ENCODE data around the gene ACKR3.

Gene ACKR3

GRCh38 chr2:236535024-236535423 lies 34.6 kb upstream of the ACKR3 start:
- Histone ChIP-seq H3K4me3 (ENCODE audit: extremely low read depth, insufficient read depth, low read length, poor library complexity, severe bottlenecking) (no peak overlapping the region), H3K9me3 (ENCODE audit: control insufficient read depth, low read length) (no peaks in the 10 kb centered on the region), H3K4me1 (ENCODE audit: control insufficient read depth, insufficient read depth, low read length, poor library complexity, severe bottlenecking) (no peaks in the 10 kb centered on the region), H3K27ac (ENCODE audit: low read depth, low read length, severe bottlenecking) (no peak overlapping the region), H3K36me3 (ENCODE audit: control insufficient read depth, insufficient read depth, low read length) (no peaks in the 10 kb centered on the region)
- 91 to 95% methylated on average over 5 of the region's 5 CpGs for WGBS, 2 experiments (ENCODE audit: insufficient coverage in 2 of 2)

DNA sequence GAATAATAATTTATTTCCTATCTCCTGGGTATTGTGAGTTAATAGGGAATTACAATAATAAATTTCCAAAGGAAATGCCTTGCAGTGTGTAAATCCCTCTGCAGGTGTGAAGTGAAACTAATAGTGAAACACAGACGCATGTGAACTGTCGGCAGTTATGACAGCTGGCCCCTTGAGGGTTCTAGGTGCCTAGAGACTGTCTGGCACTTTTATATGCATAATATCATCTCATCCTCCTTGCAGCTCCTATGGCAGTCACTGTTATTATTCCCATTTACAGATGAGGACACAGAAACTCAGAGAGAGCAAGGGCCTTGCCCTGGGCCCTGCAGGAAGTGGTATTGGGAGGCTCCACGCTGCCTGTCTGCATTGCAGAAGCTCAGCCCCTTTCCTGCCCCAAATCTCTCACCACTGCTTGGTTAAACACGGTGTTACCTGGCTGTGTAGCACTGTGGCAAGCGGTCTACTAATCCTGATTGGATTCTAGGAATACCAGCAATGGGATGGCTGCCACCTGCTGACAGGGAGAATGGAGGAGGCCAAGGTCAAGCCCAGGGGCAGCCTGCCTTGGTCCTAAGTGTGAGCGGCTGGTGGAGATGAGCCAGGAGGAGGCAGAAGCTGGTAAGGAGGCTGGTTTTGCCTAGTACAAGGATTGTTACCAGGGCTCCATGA lies 32.8 kb upstream of the ACKR3 start:
- 73 to 78% methylated on average over 5 to 6 of the region's 6 CpGs for WGBS, 2 experiments (ENCODE audit: insufficient coverage in 2 of 2)
- Histone ChIP-seq H3K27ac (ENCODE audit: low read depth, low read length, severe bottlenecking) (no peak overlapping the region), H3K36me3 (ENCODE audit: control insufficient read depth, insufficient read depth, low read length) (no peaks in the 10 kb centered on the region), H3K4me3 (ENCODE audit: extremely low read depth, insufficient read depth, low read length, poor library complexity, severe bottlenecking) (no peak overlapping the region), H3K9me3 (ENCODE audit: control insufficient read depth, low read length) (no peaks in the 10 kb centered on the region), H3K4me1 (ENCODE audit: control insufficient read depth, insufficient read depth, low read length, poor library complexity, severe bottlenecking) (no peaks in the 10 kb centered on the region)

DNA sequence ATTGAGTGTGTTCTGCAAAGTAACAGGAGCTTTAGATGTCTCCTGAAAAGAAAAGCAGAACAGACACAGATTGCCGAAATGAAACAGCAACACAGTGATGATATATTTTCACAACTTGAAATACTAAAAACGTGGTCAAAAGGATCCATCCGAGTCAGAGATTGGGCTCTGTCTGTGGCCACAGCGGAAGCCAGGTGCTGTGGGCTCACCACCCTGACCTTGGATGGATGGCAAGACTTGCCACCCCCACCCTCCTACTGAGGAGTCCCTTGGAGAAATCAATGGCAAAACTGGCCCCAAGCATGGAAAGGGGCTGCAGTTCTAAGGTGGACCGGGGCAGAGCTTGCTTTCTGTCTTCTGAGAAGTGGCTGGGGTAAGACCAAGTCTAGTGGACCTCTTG lies 31.4 kb upstream of the ACKR3 start:
- no peaks in the 10 kb centered on the region for H3K36me3 ChIP-seq (ENCODE audit: control insufficient read depth, insufficient read depth, low read length)
- no peaks in the 10 kb centered on the region for H3K4me1 ChIP-seq (ENCODE audit: control insufficient read depth, insufficient read depth, low read length, poor library complexity, severe bottlenecking)
- H3K9me3 ChIP-seq (ENCODE audit: control insufficient read depth, low read length), result no peaks in the 10 kb centered on the region
- H3K27ac ChIP-seq (ENCODE audit: low read depth, low read length, severe bottlenecking), result no peak overlapping the region
- H3K4me3 ChIP-seq (ENCODE audit: extremely low read depth, insufficient read depth, low read length, poor library complexity, severe bottlenecking), result no peak overlapping the region
- WGBS, 2 experiments (ENCODE audit: insufficient coverage in 2 of 2), result 90 to 92% methylated on average over 3 to 5 of the region's 5 CpGs

DNA sequence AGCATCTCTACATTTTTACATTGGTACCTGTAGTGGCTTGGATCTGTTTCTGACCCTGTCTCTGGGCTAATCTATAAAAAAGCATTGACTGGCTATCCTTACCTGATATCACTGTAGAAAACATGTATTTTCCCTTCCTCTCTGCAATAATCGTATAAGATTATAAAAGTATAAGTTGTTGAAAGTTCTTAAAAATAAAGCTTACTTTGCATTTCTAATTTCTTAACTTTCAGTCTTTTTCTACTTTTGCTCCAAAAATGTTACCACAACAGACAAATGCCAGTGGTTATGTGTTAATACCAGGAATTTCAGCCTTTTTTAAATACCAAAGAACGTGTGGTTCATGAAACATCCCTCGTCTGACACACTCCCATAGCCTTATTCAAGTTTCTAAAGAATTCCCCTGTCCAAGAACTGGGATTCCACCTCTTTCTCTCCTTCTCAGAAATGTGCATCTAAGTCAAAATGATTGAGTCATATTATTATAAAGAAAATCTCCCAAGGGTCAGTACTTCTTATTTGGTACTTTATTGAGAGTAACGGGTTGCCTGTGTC lies 28.5 kb upstream of the ACKR3 start:
- H3K9me3 ChIP-seq (ENCODE audit: control insufficient read depth, low read length), result no peaks in the 10 kb centered on the region
- H3K4me3 ChIP-seq (ENCODE audit: extremely low read depth, insufficient read depth, low read length, poor library complexity, severe bottlenecking), result no peak overlapping the region
- H3K4me1 ChIP-seq (ENCODE audit: control insufficient read depth, insufficient read depth, low read length, poor library complexity, severe bottlenecking), result no peaks in the 10 kb centered on the region
- no peak overlapping the region for H3K27ac ChIP-seq (ENCODE audit: low read depth, low read length, severe bottlenecking)
- WGBS, 2 experiments (ENCODE audit: insufficient coverage in 2 of 2), result 60 to 89% methylated on average over 1 to 3 of the region's 4 CpGs
- H3K36me3 ChIP-seq (ENCODE audit: control insufficient read depth, insufficient read depth, low read length), result no peaks in the 10 kb centered on the region

GRCh38 chr2:236544362-236544761 lies 25.3 kb upstream of the ACKR3 start:
- Histone ChIP-seq H3K27ac (ENCODE audit: low read depth, low read length, severe bottlenecking) (no peak overlapping the region), H3K4me1 (ENCODE audit: control insufficient read depth, insufficient read depth, low read length, poor library complexity, severe bottlenecking) (no peaks in the 10 kb centered on the region), H3K9me3 (ENCODE audit: control insufficient read depth, low read length) (no peaks in the 10 kb centered on the region), H3K4me3 (ENCODE audit: extremely low read depth, insufficient read depth, low read length, poor library complexity, severe bottlenecking) (no peak overlapping the region), H3K36me3 (ENCODE audit: control insufficient read depth, insufficient read depth, low read length) (no peaks in the 10 kb centered on the region)
- WGBS, 2 experiments (ENCODE audit: insufficient coverage in 2 of 2), result 93 to 97% methylated on average over 13 of the region's 13 CpGs

DNA sequence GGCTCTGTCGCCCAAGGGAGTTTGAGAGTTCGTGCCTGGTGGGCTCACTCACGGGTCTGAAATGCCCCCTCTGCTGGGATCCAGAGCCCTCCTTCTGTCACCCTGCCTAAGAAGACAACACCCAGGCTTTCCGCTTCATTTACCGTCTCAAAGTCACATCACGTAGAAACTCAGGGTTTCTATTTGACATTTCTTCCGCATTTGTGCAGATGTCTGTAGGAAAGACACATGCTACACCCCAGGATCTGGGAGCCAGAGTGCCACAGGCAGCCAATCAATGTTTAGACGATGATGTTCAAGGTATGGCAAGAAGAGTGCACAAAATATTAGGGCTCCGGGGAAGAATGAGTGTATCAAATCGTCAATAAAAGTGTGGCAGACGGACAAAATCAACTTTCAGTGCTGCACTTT lies 24.4 kb upstream of the ACKR3 start:
- 94 to 98% methylated on average over 11 of the region's 11 CpGs for WGBS, 2 experiments (ENCODE audit: insufficient coverage in 2 of 2)
- Histone ChIP-seq H3K36me3 (ENCODE audit: control insufficient read depth, insufficient read depth, low read length) (no peaks in the 10 kb centered on the region), H3K4me3 (ENCODE audit: extremely low read depth, insufficient read depth, low read length, poor library complexity, severe bottlenecking) (no peak overlapping the region), H3K27ac (ENCODE audit: low read depth, low read length, severe bottlenecking) (no peak overlapping the region), H3K9me3 (ENCODE audit: control insufficient read depth, low read length) (no peaks in the 10 kb centered on the region), H3K4me1 (ENCODE audit: control insufficient read depth, insufficient read depth, low read length, poor library complexity, severe bottlenecking) (no peaks in the 10 kb centered on the region)

DNA sequence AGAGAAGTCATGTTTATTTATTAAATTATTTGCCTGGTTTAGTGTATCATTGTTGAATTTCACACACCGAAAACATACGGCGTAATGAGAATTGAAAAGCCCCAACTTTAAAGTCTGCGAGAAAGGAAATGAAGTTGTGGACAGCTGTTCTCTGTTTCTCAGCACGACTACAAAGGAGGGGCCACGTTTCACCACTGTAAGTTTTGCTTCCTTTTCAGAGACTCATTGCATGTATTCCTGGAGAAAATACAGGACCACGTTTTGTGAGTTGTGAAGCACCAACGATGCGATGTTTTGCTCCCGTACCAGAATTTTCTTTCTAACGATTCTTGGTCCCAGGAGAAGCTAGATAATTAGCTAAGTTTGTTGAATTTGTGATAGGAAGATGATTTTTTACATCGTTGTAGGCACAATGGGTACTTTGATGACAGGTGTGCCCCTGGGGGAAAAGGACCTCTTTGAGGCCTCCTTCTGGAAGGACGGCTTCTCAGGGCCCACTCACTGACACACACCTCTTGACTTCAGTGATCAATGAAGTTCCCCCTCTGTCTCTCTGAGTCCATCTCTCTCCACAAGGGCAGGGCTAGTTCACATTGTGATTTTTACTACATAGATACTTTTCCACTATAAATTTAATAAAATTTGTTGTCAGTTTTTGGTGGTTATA lies 23.7 kb upstream of the ACKR3 start:
- H3K9me3 ChIP-seq (ENCODE audit: control insufficient read depth, low read length), result no peaks in the 10 kb centered on the region
- no peaks in the 10 kb centered on the region for H3K36me3 ChIP-seq (ENCODE audit: control insufficient read depth, insufficient read depth, low read length)
- H3K4me3 ChIP-seq (ENCODE audit: extremely low read depth, insufficient read depth, low read length, poor library complexity, severe bottlenecking), result no peak overlapping the region
- H3K27ac ChIP-seq (ENCODE audit: low read depth, low read length, severe bottlenecking), result no peak overlapping the region
- 92 to 94% methylated on average over 12 to 13 of the region's 13 CpGs for WGBS, 2 experiments (ENCODE audit: insufficient coverage in 2 of 2)
- H3K4me1 ChIP-seq (ENCODE audit: control insufficient read depth, insufficient read depth, low read length, poor library complexity, severe bottlenecking), result no peaks in the 10 kb centered on the region

DNA sequence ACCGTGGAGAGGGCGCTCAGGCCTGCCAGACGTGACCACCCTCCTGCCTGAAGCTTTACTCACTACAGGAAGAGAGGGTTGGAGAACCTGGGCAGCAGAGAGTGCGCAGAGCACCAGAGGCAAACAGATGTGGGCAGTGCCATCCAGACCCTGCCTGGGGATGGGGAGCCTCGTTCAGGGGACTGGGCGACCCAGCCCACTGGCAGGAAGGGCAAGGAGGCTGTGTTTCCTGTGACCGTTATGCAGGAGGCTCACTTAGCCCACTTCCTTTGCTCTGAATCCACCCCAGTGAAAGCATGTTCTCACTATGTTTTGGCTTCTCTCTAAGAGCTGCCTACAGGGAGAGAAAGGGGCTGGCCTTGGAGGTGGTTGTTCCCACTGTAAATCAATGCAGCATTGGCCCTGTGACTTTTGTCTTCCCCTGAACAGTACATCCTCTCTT lies 23.0 kb upstream of the ACKR3 start:
- Histone ChIP-seq H3K4me1 (ENCODE audit: control insufficient read depth, insufficient read depth, low read length, poor library complexity, severe bottlenecking) (no peaks in the 10 kb centered on the region), H3K36me3 (ENCODE audit: control insufficient read depth, insufficient read depth, low read length) (no peaks in the 10 kb centered on the region), H3K27ac (ENCODE audit: low read depth, low read length, severe bottlenecking) (no peak overlapping the region), H3K4me3 (ENCODE audit: extremely low read depth, insufficient read depth, low read length, poor library complexity, severe bottlenecking) (no peak overlapping the region), H3K9me3 (ENCODE audit: control insufficient read depth, low read length) (no peaks in the 10 kb centered on the region)
- 94 to 96% methylated on average over 5 to 6 of the region's 7 CpGs for WGBS, 2 experiments (ENCODE audit: insufficient coverage in 2 of 2)

- H3K27ac ChIP-seq (ENCODE audit: low read depth, low read length, severe bottlenecking), result no peak overlapping the region
- H3K9me3 ChIP-seq (ENCODE audit: control insufficient read depth, low read length), result no peaks in the 10 kb centered on the region
- no peak overlapping the region for H3K4me3 ChIP-seq (ENCODE audit: extremely low read depth, insufficient read depth, low read length, poor library complexity, severe bottlenecking)
- 100% methylated on average over 1 of the region's 1 CpG; no CpG with 5 or more reads in 1 of the 2 experiments for WGBS, 2 experiments (ENCODE audit: insufficient coverage in 2 of 2)
- H3K36me3 ChIP-seq (ENCODE audit: control insufficient read depth, insufficient read depth, low read length), result no peaks in the 10 kb centered on the region
- H3K4me1 ChIP-seq (ENCODE audit: control insufficient read depth, insufficient read depth, low read length, poor library complexity, severe bottlenecking), result no peaks in the 10 kb centered on the region
Measured at GRCh38 chr2:236547725-236548124, 21.9 kb upstream of the ACKR3 start.

GRCh38 chr2:236548179-236548921 lies 21.3 kb upstream of the ACKR3 start:
- Histone ChIP-seq H3K36me3 (ENCODE audit: control insufficient read depth, insufficient read depth, low read length) (no peaks in the 10 kb centered on the region), H3K27ac (ENCODE audit: low read depth, low read length, severe bottlenecking) (no peak overlapping the region), H3K4me1 (ENCODE audit: control insufficient read depth, insufficient read depth, low read length, poor library complexity, severe bottlenecking) (no peaks in the 10 kb centered on the region), H3K9me3 (ENCODE audit: control insufficient read depth, low read length) (no peaks in the 10 kb centered on the region), H3K4me3 (ENCODE audit: extremely low read depth, insufficient read depth, low read length, poor library complexity, severe bottlenecking) (no peak overlapping the region)
- 75 to 93% methylated on average over 2 to 3 of the region's 5 CpGs for whole genome bisulfite sequencing, 2 experiments (ENCODE audit: insufficient coverage in 2 of 2)
